Esophagus squamous epithelium (tissue), 5 donors: ENCODE measurements around the gene SNAP25. TPM values are rescaled to one million over a fixed set of nuclear protein-coding genes. Genes with fewer than 3 reads are reported as not detected.

Experiments
- DNase-seq: peaks from one replicate; lab custom pipeline; 2025; lab: John Stamatoyannopoulos, UW
- H3K27ac ChIP-seq, 4 donors: fragments of 200-600 bp; sonication (generic); one replicate each; pipeline ENCODE4 v1.5.1; 2016 to 2019; ENCODE audit warnings: mild to moderate bottlenecking in 1 of 4
- H3K27me3 ChIP-seq, 4 donors: fragments of 200-600 bp; sonication (generic); 1 replicate in 3 of 4; 2 replicates in 1 of 4; pipeline versions ENCODE4 v1.5.1 to v1.6.0; 2017 to 2021; ENCODE audit warnings: antibody characterized with exemption in 1 of 4
- H3K36me3 ChIP-seq, 3 donors: fragments of 200-600 bp; sonication (generic); one replicate each; pipeline ENCODE4 v1.5.1; 2016 to 2019
- H3K4me1 ChIP-seq, 3 donors: fragments of 200-600 bp; sonication (generic); one replicate each; pipeline ENCODE4 v1.5.1; 2017 to 2019
- H3K4me3 ChIP-seq, 4 donors: fragments of 200-600 bp; sonication (generic); 1 replicate in 3 of 4; 2 replicates in 1 of 4; pipeline ENCODE4 v1.5.1; 2016 to 2019; ENCODE audit warnings: mild to moderate bottlenecking in 2 of 4, moderate library complexity in 1 of 4
- H3K9me3 ChIP-seq, 3 donors: fragments of 200-600 bp; sonication (generic); one replicate each; pipeline ENCODE4 v1.5.1; 2016 to 2019
- POLR2A ChIP-seq, 4 donors: fragments of 450-650 bp; IDR thresholded peaks; one replicate each; pipeline ENCODE4 v1.6.1; 2017; ENCODE audit warnings: antibody characterized with exemption in 4 of 4, mild to moderate bottlenecking in 4 of 4, moderate library complexity in 3 of 4
- WGBS, 2 donors: methylation state at CpG; one replicate each; pipeline ENCODE4 v1.1.5; 2018; 5-methylcytosine and 5-hydroxymethylcytosine counted together
- intact Hi-C: fragments of 100-400 bp; cut with DNase I; formaldehyde crosslinking; loops from one replicate; pipeline ENCODE4 v1.15.0; 2022
- total RNA-seq, 4 donors: library from RNA; depleted of rRNA; stranded (reverse); fragments of >200 nt; gene quantifications; one replicate each; pipeline ENCODE4 v1.1.0, GENCODE V29; 2016
- TF ChIP-seq, protein P1 (sequence below), 6 experiments: fragments of 450-650 bp in 4 of 6; fragments of 200-600 bp in 2 of 6; sonication (generic) in 2 of 6; IDR thresholded peaks; one replicate each; pipeline ENCODE4 v1.5.1; 2016 to 2019; ENCODE audit warnings: antibody characterized with exemption in 6 of 6, mild to moderate bottlenecking in 4 of 6, moderate library complexity in 4 of 6
- donor health status: DM: yes; HTN: yes; CAD: no.

The SNAP25 gene
- total RNA-seq, 4 donors from 2014 or later, result 0.13 to 0.57 (median 0.15) TPM; not detected in 1

DNA sequence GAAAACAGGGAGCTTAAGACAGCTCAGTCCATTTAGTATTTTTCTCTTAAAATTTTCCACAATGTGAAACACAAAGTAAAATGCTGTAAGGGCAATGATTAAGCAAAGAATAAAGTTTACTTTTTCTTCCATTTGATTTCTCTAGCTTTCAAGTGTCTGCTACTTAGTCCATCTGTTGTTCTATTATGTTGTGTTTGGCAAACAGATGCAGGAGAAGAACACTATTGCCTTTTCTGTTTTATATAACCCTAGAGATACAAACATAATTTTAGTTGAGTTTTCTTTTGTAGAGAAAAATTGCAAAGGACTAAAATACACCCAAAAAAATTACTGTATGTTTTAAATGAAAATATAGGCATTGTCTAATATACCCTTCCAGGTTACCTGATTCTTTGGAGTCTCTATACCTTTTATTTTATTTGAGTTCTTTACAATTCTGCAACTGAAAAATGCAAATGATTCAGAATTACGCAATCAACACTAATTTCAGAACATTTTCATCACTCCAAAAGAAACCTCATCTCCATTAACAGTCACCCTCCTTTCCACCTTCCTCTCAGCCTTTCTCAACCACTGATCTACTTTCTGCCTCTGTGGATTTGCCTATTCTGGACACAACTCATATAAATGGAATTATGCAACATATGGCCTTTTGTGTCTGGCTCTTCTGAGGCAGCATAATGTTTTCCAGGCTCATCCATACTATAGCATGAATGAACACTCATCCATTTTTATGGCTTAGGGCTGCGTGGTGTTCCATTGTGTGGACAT is 118.5 kb downstream of the SNAP25 start:
- peaks cover 0 to 11% (median 0%) of the 10 kb centered on the region in 4 donors for H3K27me3 ChIP-seq
- H3K9me3 ChIP-seq, result no peaks in the 10 kb centered on the region
- no peak overlapping the region for H3K27ac ChIP-seq
- peaks cover 0 to 17% (median 0%) of the 10 kb centered on the region in 3 donors for H3K4me1 ChIP-seq
- H3K36me3 ChIP-seq, result no peaks in the 10 kb centered on the region
- WGBS, 2 donors, result 65 to 75% methylated on average over 2 of the region's 2 CpGs
- TF ChIP-seq, protein P1, sequence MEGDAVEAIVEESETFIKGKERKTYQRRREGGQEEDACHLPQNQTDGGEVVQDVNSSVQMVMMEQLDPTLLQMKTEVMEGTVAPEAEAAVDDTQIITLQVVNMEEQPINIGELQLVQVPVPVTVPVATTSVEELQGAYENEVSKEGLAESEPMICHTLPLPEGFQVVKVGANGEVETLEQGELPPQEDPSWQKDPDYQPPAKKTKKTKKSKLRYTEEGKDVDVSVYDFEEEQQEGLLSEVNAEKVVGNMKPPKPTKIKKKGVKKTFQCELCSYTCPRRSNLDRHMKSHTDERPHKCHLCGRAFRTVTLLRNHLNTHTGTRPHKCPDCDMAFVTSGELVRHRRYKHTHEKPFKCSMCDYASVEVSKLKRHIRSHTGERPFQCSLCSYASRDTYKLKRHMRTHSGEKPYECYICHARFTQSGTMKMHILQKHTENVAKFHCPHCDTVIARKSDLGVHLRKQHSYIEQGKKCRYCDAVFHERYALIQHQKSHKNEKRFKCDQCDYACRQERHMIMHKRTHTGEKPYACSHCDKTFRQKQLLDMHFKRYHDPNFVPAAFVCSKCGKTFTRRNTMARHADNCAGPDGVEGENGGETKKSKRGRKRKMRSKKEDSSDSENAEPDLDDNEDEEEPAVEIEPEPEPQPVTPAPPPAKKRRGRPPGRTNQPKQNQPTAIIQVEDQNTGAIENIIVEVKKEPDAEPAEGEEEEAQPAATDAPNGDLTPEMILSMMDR (IDR thresholded peaks at IDR 0.05), result no peak
- no peak for TF ChIP-seq POLR2A (IDR thresholded peaks at IDR 0.05)
- no peak overlapping the region for H3K4me3 ChIP-seq
- no peak for DNase-seq
- intact Hi-C loops, result no loop called here

DNA sequence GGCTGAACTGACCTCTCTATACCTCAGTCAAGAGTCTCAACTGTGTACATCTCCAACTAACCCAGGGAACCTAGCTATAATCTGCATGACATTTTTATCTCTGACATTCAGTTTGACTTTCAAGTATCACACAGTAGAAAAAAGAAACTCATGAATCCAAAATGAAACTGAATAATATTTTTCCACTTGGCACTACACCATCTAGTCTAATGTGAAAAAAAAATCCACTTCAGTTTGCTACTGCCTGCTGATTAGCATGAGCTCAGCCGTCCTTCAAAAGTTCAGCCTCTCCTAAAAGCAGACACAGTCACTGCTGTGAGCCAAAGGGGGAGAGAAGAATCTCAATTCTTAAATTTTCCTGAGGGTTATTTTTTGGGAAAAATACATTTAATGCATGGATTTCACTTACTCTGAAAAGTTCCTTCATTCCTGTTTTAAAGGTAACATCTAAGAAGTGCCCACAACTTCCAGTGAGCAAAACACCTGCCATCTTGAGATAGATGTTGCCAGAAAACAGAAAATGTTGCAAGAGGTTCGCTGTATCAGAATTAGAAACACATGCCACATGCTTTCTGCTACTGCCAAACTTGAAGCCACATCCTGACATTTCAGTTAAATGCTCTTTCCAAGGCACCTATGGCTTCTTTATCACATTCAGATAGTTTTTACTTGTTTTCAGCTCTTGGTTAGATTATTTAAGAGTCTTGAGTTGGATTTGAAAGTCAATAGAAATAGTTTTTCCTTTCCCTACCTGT is 120.0 kb downstream of the SNAP25 start:
- Histone ChIP-seq H3K27ac (no peak overlapping the region), H3K9me3 (no peaks in the 10 kb centered on the region), H3K4me1 (peaks cover 0 to 13% (median 0%) of the 10 kb centered on the region in 3 donors), H3K36me3 (no peaks in the 10 kb centered on the region), H3K4me3 (no peak overlapping the region), H3K27me3 (peaks cover 0 to 11% (median 0%) of the 10 kb centered on the region in 4 donors)
- WGBS, 2 donors, result 48 to 53% methylated on average over 2 of the region's 2 CpGs
- intact Hi-C loops, result no loop called here
- no peak for DNase-seq
- TF ChIP-seq POLR2A (IDR thresholded peaks at IDR 0.05), result no peak
- TF ChIP-seq, protein P1 (IDR thresholded peaks at IDR 0.05), result no peak

DNA sequence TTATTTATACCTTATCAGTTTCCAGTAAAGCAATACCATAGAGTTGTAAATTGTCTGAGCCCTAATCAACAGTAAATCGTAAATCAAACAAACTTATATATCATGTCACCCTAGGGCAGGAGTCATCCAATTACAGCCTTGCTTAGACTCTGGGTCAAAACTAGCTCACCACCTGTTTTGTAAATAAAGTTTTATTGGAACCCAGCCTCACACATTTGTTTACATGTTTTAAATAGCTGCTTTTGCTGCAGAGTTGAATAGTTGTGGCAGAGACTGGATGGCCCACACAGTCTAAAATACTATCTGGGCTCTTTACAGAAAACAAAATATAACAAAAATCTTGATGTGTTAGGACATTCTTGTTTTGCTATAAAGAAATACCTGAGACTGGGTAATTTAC is 121.0 kb downstream of the SNAP25 start:
- no peak for DNase-seq
- TF ChIP-seq POLR2A (IDR thresholded peaks at IDR 0.05), result no peak
- TF ChIP-seq, protein P1 (IDR thresholded peaks at IDR 0.05), result no peak
- peaks cover 0 to 3% (median 0%) of the 10 kb centered on the region in 3 donors for H3K4me1 ChIP-seq
- no peak overlapping the region for H3K27ac ChIP-seq
- no peaks in the 10 kb centered on the region for H3K36me3 ChIP-seq
- 91 to 93% methylated on average over 1 of the region's 1 CpG for WGBS, 2 donors
- intact Hi-C loops, result no loop called here
- H3K27me3 ChIP-seq, result peaks cover 0 to 11% (median 0%) of the 10 kb centered on the region in 4 donors
- H3K4me3 ChIP-seq, result no peak overlapping the region
- no peaks in the 10 kb centered on the region for H3K9me3 ChIP-seq

DNA sequence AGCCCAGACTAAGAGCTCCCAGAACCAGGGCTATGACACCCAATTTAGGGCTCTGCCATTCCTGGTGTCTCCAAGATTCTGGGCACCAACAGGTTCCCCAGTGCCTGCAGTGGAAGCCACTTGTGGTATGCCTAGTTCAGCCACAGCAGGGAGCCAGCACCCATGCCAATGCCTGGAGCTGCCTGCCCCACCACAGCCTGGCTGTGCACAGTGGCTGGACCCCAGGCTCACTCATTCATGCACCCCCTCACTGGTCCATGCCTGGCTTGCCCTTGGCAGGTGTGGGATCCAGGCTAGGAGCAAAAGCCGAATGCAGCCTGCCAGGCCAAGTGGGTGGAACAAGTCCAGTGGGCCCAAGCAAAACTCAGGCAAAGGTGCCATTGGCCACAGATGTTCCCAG is 123.5 kb downstream of the SNAP25 start:
- no peak overlapping the region for H3K4me3 ChIP-seq
- no peak for TF ChIP-seq POLR2A (IDR thresholded peaks at IDR 0.05)
- TF ChIP-seq, protein P1 (IDR thresholded peaks at IDR 0.05), result no peak
- H3K27ac ChIP-seq, result no peak overlapping the region
- H3K4me1 ChIP-seq, result no peaks in the 10 kb centered on the region
- peaks cover 0 to 11% (median 0%) of the 10 kb centered on the region in 4 donors for H3K27me3 ChIP-seq
- DNase-seq, result no peak
- H3K36me3 ChIP-seq, result no peaks in the 10 kb centered on the region
- no peaks in the 10 kb centered on the region for H3K9me3 ChIP-seq
- intact Hi-C loops, result no loop called here
- WGBS, 2 donors, result 43 to 80% methylated on average over 1 of the region's 1 CpG

DNA sequence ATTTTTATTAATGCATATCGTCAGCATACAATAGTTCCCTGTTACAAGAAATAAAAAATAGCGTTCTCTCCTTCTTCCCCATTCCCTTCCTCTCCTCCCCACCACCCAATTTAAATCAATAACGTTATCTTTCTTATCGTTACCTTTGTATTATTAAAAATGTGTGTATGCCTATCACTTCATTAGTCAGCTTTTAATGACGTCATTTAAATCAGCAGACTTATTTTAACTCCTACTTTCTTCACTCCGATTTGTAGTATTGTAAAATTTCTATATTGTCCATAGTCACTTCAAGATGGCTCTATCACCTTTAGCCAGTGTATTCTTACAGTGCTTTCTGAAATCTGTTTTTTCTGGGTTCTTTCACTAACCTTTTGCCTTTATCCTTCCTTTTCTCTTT is 126.3 kb downstream of the SNAP25 start:
- TF ChIP-seq POLR2A (IDR thresholded peaks at IDR 0.05), result no peak
- TF ChIP-seq, protein P1 (IDR thresholded peaks at IDR 0.05), result no peak
- DNase-seq, result no peak

More for the DNA sequence above, 126.3 kb downstream of the SNAP25 start:
- WGBS, 2 donors, result 79 to 86% methylated on average over 6 of the region's 6 CpGs
- intact Hi-C loops, result no loop called here
- Histone ChIP-seq H3K27ac (no peak overlapping the region), H3K9me3 (no peaks in the 10 kb centered on the region), H3K4me1 (no peaks in the 10 kb centered on the region), H3K4me3 (no peak overlapping the region), H3K36me3 (no peaks in the 10 kb centered on the region), H3K27me3 (peaks cover 0 to 11% (median 0%) of the 10 kb centered on the region in 4 donors)
